K562 (cell line): ENCODE measurements around the gene TMEM141. TPM values are rescaled to one million over a fixed set of nuclear protein-coding genes. Genes with fewer than 3 reads are reported as not detected.

Experiments
- AFF4 ChIP-seq: sonication (generic); formaldehyde crosslinking; IDR thresholded peaks from 2 replicates; pipeline ENCODE4 v1.8.0; 2023; ENCODE audit warnings: mild to moderate bottlenecking, missing genetic modification reagents
- BRCA1 ChIP-seq, 2 experiments: fragments of 450-650 bp in 1 of 2; sonication (generic) in 1 of 2; formaldehyde crosslinking in 1 of 2; IDR thresholded peaks; 2 replicates each; pipeline versions ENCODE4 v1.5.0 to v1.6.1; 2017 to 2020; ENCODE audit warnings: mild to moderate bottlenecking in 1 of 2, missing genetic modification reagents in 1 of 2
- CREM ChIP-seq: IDR thresholded peaks from 2 replicates; pipeline ENCODE4 v1.6.1; 2014; ENCODE audit warnings: antibody characterized with exemption, low read depth
- HDAC1 ChIP-seq, 2 experiments: fragments of 450-650 bp; IDR thresholded peaks; 2 replicates each; pipeline ENCODE4 v1.6.1; 2016 to 2017; ENCODE audit warnings: inconsistent platforms in 1 of 2, mild to moderate bottlenecking in 1 of 2, moderate library complexity in 1 of 2
- KAT7 ChIP-seq: sonication (generic); formaldehyde crosslinking; IDR thresholded peaks from 2 replicates; pipeline ENCODE4 v1.8.0; 2022; ENCODE audit warnings: missing genetic modification reagents, mild to moderate bottlenecking, borderline replicate concordance
- KDM1A ChIP-seq, 2 experiments: fragments of 450-650 bp; IDR thresholded peaks; 2 replicates each; pipeline ENCODE4 v1.6.1; 2016; ENCODE audit warnings: mild to moderate bottlenecking in 2 of 2
- MAZ ChIP-seq, 2 experiments: fragments of 450-650 bp in 1 of 2; sonication (generic) in 1 of 2; formaldehyde crosslinking; IDR thresholded peaks in 1 of 2; conservative IDR thresholded peaks in 1 of 2; 2 replicates each; pipeline versions ENCODE4 v1.4.0 to v1.5.0; 2020; ENCODE audit warnings: mild to moderate bottlenecking in 1 of 2, missing genetic modification reagents in 1 of 2
- NBN ChIP-seq: fragments of 450-650 bp; IDR thresholded peaks from 2 replicates; pipeline ENCODE4 v1.6.1; 2016; ENCODE audit warnings: low read depth, mild to moderate bottlenecking
- RB1 ChIP-seq: fragments of 450-650 bp; IDR thresholded peaks from 2 replicates; pipeline ENCODE4 v1.6.1; 2017; ENCODE audit warnings: low read depth, mild to moderate bottlenecking
- TCF3 ChIP-seq: sonication (generic); formaldehyde crosslinking; IDR thresholded peaks from 2 replicates; pipeline ENCODE4 v1.4.0; 2020; ENCODE audit warnings: mild to moderate bottlenecking, missing genetic modification reagents
- XRCC5 ChIP-seq: fragments of 200-400 bp; formaldehyde crosslinking; IDR thresholded peaks from 2 replicates; pipeline ENCODE4 v1.6.1; 2017; ENCODE audit warnings: low read depth, mild to moderate bottlenecking, low read length
- ZBTB7A ChIP-seq: IDR thresholded peaks from 2 replicates; pipeline ENCODE4 v1.6.1; 2011; ENCODE audit warnings: low read depth, mild to moderate bottlenecking, low read length, moderate library complexity, borderline replicate concordance; ENCODE audit not compliant: control insufficient read depth
- ZNF830 ChIP-seq: fragments of 250-450 bp; sonication (Bioruptor Pico); IDR thresholded peaks from 2 replicates; pipeline ENCODE4 v1.5.0; 2021; ENCODE audit warnings: mild to moderate bottlenecking
- polyA plus RNA-seq, 8 experiments: library from polyadenylated mRNA; depleted of rRNA in 4 of 8; stranded (reverse) in 5 of 8; unstranded in 3 of 8; fragments of >200 nt; fragmentation: Nextera tagmentation in 2 of 8; fragmentation: Illumina TruSeq in 1 of 8; extraction: Ambion mirVana in 2 of 8; extraction: Trizol in 1 of 8; gene quantifications; 2 replicates each; pipeline versions ENCODE4 v1.2.1 to v1.2.3, GENCODE V29; 2011 to 2014; ENCODE audit warnings: inconsistent platforms in 1 of 8, missing spikeins in 1 of 8
- total RNA-seq, 7 experiments: library from RNA; depleted of rRNA in 6 of 7; stranded (reverse); fragments of >200 nt in 6 of 7; fragmentation: Illumina TruSeq in 2 of 7; extraction: Trizol in 2 of 7; gene quantifications; 2 replicates each; pipeline versions ENCODE4 v1.2.1 to v1.2.3, GENCODE V29; 2011 to 2021; ENCODE audit warnings: low replicate concordance in 1 of 7
- TF ChIP-seq, protein P1 (sequence below), 3 experiments: fragments of 200-800 bp in 1 of 3; fragments of 250-450 bp in 1 of 3; fragments of 450-650 bp in 1 of 3; sonication (Bioruptor Pico) in 1 of 3; sonication (Bioruptor generic) in 1 of 3; formaldehyde crosslinking in 1 of 3; IDR thresholded peaks; 2 replicates each; pipeline versions ENCODE4 v1.6.1 to v1.8.0; 2016 to 2022; ENCODE audit warnings: mild to moderate bottlenecking in 2 of 3, missing genetic modification characterization in 2 of 3, missing compliant biosample characterization in 1 of 3, moderate library complexity in 1 of 3
- TF ChIP-seq, protein P2 (sequence below): fragments of 450-650 bp; IDR thresholded peaks from 2 replicates; pipeline ENCODE4 v1.6.1; 2018; ENCODE audit not compliant: partially characterized antibody

Gene TMEM141
- total and polyA plus RNA-seq, 9 of the 15 experiments (the other 6 are each of a cell fraction or from before 2014, with no cell fraction given), result 21.5 to 123 (median 74.8) TPM

DNA sequence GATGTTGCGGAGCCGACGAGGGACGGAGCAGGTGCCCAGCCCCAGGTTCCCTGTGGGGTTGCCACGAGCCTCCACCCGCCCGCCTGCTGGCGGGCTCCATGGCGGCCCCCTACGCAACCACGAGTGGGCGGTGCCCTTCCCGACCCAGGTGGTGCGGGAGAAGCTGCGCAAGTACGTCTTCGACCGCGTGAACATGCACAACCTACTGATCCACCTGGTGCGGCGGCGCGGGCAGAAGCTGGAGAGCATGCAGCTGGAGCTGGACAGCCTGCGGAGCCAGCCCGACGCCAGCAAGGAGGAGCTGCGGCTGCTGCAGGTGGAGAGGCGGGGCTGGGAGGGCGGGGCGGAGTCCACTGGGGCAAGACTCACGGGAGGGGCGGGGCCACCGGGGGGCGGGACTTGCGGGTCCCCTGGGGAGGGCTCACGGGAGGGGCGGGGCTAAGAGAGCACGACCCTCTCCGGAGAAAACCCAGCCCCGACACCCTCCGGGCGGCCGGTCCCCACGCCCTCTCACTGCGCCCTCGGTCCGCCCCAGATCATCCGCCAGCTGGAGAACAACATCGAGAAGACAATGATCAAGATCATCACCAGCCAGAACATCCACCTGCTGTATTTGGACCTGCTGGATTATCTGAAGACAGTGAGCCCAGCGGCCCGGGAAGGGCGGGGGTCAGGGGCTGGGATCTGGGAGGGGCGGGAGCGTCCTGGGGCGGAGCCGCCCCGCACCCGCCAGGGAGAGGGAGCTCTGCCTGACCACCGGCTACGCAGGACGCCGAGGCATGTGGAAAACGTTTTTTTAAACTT is 8.9 kb downstream of the TMEM141 start (continued):
- TF ChIP-seq AFF4 (CRISPR knock-in tag) (peak; percentile 45; the same call in 1 of the 2 replicates), ZNF830 (no peak), RB1 (no peak), BRCA1 (IDR thresholded peaks at IDR 0.05) (no peak), BRCA1 (CRISPR knock-in tag; IDR thresholded peaks at IDR 0.05) (no peak), MAZ (CRISPR knock-in tag; conservative IDR thresholded peaks at IDR 0.05 in 1 of 2, IDR thresholded peaks at IDR 0.05 in 1 of 2) (peak; percentile 5 to 91; a peak in 3 of 4 replicates), ZBTB7A (peak; percentile 58), HDAC1 (IDR thresholded peaks at IDR 0.05) (peak in 1 of 2 experiments; percentile 28; a peak in 1 of 4 replicates), XRCC5 (0 out of 2 replicates have a peak, but pooled peaks have one; percentile 3), KDM1A (IDR thresholded peaks at IDR 0.05) (no peak), KAT7 (CRISPR knock-in tag) (0 out of 2 replicates have a peak, but pooled peaks have one; percentile 63), NBN (peak; percentile 42; the same call in 1 of the 2 replicates), TCF3 (0 out of 2 replicates have a peak, but pooled peaks have one; percentile 14), CREM (no peak)
- TF ChIP-seq, protein P1, sequence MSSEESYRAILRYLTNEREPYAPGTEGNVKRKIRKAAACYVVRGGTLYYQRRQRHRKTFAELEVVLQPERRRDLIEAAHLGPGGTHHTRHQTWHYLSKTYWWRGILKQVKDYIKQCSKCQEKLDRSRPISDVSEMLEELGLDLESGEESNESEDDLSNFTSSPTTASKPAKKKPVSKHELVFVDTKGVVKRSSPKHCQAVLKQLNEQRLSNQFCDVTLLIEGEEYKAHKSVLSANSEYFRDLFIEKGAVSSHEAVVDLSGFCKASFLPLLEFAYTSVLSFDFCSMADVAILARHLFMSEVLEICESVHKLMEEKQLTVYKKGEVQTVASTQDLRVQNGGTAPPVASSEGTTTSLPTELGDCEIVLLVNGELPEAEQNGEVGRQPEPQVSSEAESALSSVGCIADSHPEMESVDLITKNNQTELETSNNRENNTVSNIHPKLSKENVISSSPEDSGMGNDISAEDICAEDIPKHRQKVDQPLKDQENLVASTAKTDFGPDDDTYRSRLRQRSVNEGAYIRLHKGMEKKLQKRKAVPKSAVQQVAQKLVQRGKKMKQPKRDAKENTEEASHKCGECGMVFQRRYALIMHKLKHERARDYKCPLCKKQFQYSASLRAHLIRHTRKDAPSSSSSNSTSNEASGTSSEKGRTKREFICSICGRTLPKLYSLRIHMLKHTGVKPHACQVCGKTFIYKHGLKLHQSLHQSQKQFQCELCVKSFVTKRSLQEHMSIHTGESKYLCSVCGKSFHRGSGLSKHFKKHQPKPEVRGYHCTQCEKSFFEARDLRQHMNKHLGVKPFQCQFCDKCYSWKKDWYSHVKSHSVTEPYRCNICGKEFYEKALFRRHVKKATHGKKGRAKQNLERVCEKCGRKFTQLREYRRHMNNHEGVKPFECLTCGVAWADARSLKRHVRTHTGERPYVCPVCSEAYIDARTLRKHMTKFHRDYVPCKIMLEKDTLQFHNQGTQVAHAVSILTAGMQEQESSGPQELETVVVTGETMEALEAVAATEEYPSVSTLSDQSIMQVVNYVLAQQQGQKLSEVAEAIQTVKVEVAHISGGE (CRISPR knock-in tag; IDR thresholded peaks at IDR 0.05), result no peak
- TF ChIP-seq, protein P2, sequence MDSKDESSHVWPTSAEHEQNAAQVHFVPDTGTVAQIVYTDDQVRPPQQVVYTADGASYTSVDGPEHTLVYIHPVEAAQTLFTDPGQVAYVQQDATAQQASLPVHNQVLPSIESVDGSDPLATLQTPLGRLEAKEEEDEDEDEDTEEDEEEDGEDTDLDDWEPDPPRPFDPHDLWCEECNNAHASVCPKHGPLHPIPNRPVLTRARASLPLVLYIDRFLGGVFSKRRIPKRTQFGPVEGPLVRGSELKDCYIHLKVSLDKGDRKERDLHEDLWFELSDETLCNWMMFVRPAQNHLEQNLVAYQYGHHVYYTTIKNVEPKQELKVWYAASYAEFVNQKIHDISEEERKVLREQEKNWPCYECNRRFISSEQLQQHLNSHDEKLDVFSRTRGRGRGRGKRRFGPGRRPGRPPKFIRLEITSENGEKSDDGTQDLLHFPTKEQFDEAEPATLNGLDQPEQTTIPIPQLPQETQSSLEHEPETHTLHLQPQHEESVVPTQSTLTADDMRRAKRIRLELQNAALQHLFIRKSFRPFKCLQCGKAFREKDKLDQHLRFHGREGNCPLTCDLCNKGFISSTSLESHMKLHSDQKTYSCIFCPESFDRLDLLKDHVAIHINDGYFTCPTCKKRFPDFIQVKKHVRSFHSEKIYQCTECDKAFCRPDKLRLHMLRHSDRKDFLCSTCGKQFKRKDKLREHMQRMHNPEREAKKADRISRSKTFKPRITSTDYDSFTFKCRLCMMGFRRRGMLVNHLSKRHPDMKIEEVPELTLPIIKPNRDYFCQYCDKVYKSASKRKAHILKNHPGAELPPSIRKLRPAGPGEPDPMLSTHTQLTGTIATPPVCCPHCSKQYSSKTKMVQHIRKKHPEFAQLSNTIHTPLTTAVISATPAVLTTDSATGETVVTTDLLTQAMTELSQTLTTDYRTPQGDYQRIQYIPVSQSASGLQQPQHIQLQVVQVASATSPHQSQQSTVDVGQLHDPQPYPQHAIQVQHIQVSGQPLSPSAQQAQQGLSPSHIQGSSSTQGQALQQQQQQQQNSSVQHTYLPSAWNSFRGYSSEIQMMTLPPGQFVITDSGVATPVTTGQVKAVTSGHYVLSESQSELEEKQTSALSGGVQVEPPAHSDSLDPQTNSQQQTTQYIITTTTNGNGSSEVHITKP, result peak; percentile 51
